H1 (cell line): ENCODE measurements around the gene PTS.

Experiments used
- ATF3 ChIP-seq: IDR thresholded peaks from 2 replicates; pipeline ENCODE4 v1.6.1; 2011; ENCODE audit warnings: low read depth, mild to moderate bottlenecking, low read length; ENCODE audit not compliant: insufficient read depth
- CEBPB ChIP-seq: IDR thresholded peaks from 2 replicates; pipeline ENCODE4 v1.6.1; 2012; ENCODE audit warnings: low read depth, low read length
- CREB1 ChIP-seq: IDR thresholded peaks from 2 replicates; pipeline ENCODE4 v1.6.1; 2012; ENCODE audit warnings: inconsistent platforms
- CTCF ChIP-seq, 3 experiments: IDR thresholded peaks; 1 replicate in 2 of 3; 2 replicates in 1 of 3; pipeline versions ENCODE4 v1.5.1 to v1.6.1; 2011; ENCODE audit warnings: low read length in 3 of 3, mild to moderate bottlenecking in 3 of 3, inconsistent platforms in 2 of 3, low read depth in 1 of 3, moderate library complexity in 1 of 3; ENCODE audit not compliant: insufficient read depth in 1 of 3; ENCODE audit errors: control extremely low read depth in 1 of 3
- EP300 ChIP-seq, 2 experiments: IDR thresholded peaks; 1 replicate in 1 of 2; 2 replicates in 1 of 2; pipeline ENCODE4 v1.6.1; 2011 to 2012; ENCODE audit warnings: low read depth in 2 of 2, low read length in 2 of 2, mild to moderate bottlenecking in 2 of 2, borderline replicate concordance in 1 of 2, inconsistent platforms in 1 of 2, moderate library complexity in 1 of 2
- HDAC6 ChIP-seq: IDR thresholded peaks from one replicate; pipeline ENCODE4 v1.7.1; 2012; ENCODE audit warnings: low read depth, mild to moderate bottlenecking, inconsistent platforms, low read length, moderate library complexity
- KDM5A ChIP-seq: fragments of 200-600 bp; IDR thresholded peaks from 2 replicates; pipeline ENCODE4 v1.7.1; 2012; ENCODE audit warnings: mild to moderate bottlenecking, low read length, inconsistent platforms, mixed read lengths
- MAX ChIP-seq: IDR thresholded peaks from 2 replicates; pipeline ENCODE4 v1.6.1; 2012; ENCODE audit warnings: inconsistent platforms
- POLR2A ChIP-seq, 2 experiments: IDR thresholded peaks; 1 replicate in 1 of 2; 2 replicates in 1 of 2; pipeline ENCODE4 v1.6.1; 2011; ENCODE audit warnings: low read depth in 2 of 2, low read length in 2 of 2, mild to moderate bottlenecking in 2 of 2; ENCODE audit errors: control extremely low read depth in 1 of 2
- POLR2AphosphoS5 ChIP-seq: IDR thresholded peaks from 2 replicates; pipeline ENCODE4 v1.6.1; 2011; ENCODE audit warnings: low read depth, low read length
- RBBP5 ChIP-seq: IDR thresholded peaks from 2 replicates; pipeline ENCODE4 v1.7.1; 2012; ENCODE audit warnings: low read depth, mild to moderate bottlenecking, inconsistent platforms, low read length, moderate library complexity, borderline replicate concordance
- SIN3A ChIP-seq, 2 experiments: IDR thresholded peaks in 1 of 2; conservative IDR thresholded peaks in 1 of 2; 2 replicates each; pipeline ENCODE4 v1.6.1; 2011 to 2012; ENCODE audit warnings: low read length in 2 of 2, improper control_type of control experiment in 1 of 2, low read depth in 1 of 2, mild to moderate bottlenecking in 1 of 2
- TAF1 ChIP-seq: IDR thresholded peaks from 2 replicates; pipeline ENCODE4 v1.6.1; 2011; ENCODE audit warnings: mild to moderate bottlenecking, low read depth, low read length
- YY1 ChIP-seq: IDR thresholded peaks from 2 replicates; pipeline ENCODE4 v1.6.1; 2011; ENCODE audit warnings: low read depth, mild to moderate bottlenecking, low read length

- no peak for TF ChIP-seq POLR2AphosphoS5
- TF ChIP-seq MAX, result no peak
- TF ChIP-seq CTCF (IDR thresholded peaks at IDR 0.05; ENCODE audit: control extremely low read depth in 1 of 3, insufficient read depth in 1 of 3, low read depth in 1 of 3, low read length in 3 of 3), result no peak
- no peak for TF ChIP-seq CEBPB
- TF ChIP-seq SIN3A (conservative IDR thresholded peaks at IDR 0.05 in 1 of 2, IDR thresholded peaks at IDR 0.05 in 1 of 2; ENCODE audit: low read depth in 1 of 2, low read length in 2 of 2), result no peak
- no peak for TF ChIP-seq POLR2A (IDR thresholded peaks at IDR 0.05; ENCODE audit: control extremely low read depth in 1 of 2, low read depth in 2 of 2, low read length in 2 of 2)
- TF ChIP-seq YY1, result no peak
- no peak for TF ChIP-seq ATF3
- no peak for TF ChIP-seq HDAC6
- no peak for TF ChIP-seq KDM5A
- no peak for TF ChIP-seq EP300 (IDR thresholded peaks at IDR 0.05; ENCODE audit: borderline replicate concordance in 1 of 2, low read depth in 2 of 2, low read length in 2 of 2)
- no peak for TF ChIP-seq CREB1
- TF ChIP-seq TAF1, result no peak
- no peak for TF ChIP-seq RBBP5
Observed at GRCh38 chr11:112228706-112229105, 2.5 kb downstream of the PTS start.
